Endothelial cell of umbilical vein (primary cell): Measurements from ENCODE around the gene MDP1. TPM values are rescaled to one million over a fixed set of nuclear protein-coding genes. Genes with fewer than 3 reads are reported as not detected.

Source experiments
- BruUV-seq: library from RNA; stranded (reverse); fragments of 400-500 nt; replicated peaks from 2 replicates; lab custom pipeline; 2021; lab: Mats Ljungman, UMichigan
- CTCF ChIA-PET: fragments of 300-600, 350-600 bp; sonication (Branson Sonifier 250); formaldehyde crosslinking; loops from one replicate; lab custom pipeline; 2021; ENCODE audit warnings: antibody characterized with exemption, inconsistent platforms; lab: Charles Lee
- POLR2A ChIA-PET: fragments of 300-600, 350-600 bp; sonication (Branson Sonifier 250); formaldehyde crosslinking; loops from one replicate; lab custom pipeline; 2021; ENCODE audit warnings: antibody characterized with exemption, inconsistent platforms; lab: Charles Lee
- DNase-seq: peaks from one replicate; pipeline ENCODE4 v3.0.0-alpha.2; 2011; ENCODE audit warnings: low read depth, low spot score
- FAIRE-seq: peaks from 2 replicates; lab custom pipeline; 2011; peaks lifted over from hg19 to GRCh38; lab: Jason Lieb, UNC
- H2AFZ ChIP-seq: 2 replicates; pipeline ENCODE4 v1.6.0; 2012; ENCODE audit warnings: low read depth, low read length, control low read depth, inconsistent platforms
- H3K27ac ChIP-seq: 2 replicates; pipeline ENCODE4 v1.5.1; 2011; ENCODE audit warnings: low read depth, mild to moderate bottlenecking, control low read depth, low read length, moderate library complexity; ENCODE audit not compliant: insufficient read depth
- H3K27me3 ChIP-seq, 2 experiments: 2 replicates each; pipeline versions ENCODE4 v1.6.0 to v1.6.1; 2011; ENCODE audit warnings: low read length in 2 of 2, mixed read lengths in 1 of 2; ENCODE audit not compliant: control insufficient read depth in 2 of 2, insufficient read depth in 2 of 2
- H3K36me3 ChIP-seq, 2 experiments: 2 replicates in 1 of 2; 3 replicates in 1 of 2; pipeline ENCODE4 v1.5.1; 2011; ENCODE audit warnings: low read length in 2 of 2, mild to moderate bottlenecking in 1 of 2, moderate library complexity in 1 of 2; ENCODE audit not compliant: control insufficient read depth in 2 of 2, insufficient read depth in 2 of 2; ENCODE audit errors: extremely low read depth in 1 of 2
- H3K4me1 ChIP-seq: 3 replicates; pipeline ENCODE4 v1.5.1; 2011; ENCODE audit warnings: mild to moderate bottlenecking, low read length; ENCODE audit not compliant: control insufficient read depth, insufficient read depth; ENCODE audit errors: extremely low read depth
- H3K4me2 ChIP-seq: 2 replicates; pipeline ENCODE4 v1.6.1; 2011; ENCODE audit warnings: low read length, control low read depth, mixed read lengths; ENCODE audit not compliant: insufficient read depth
- H3K4me3 ChIP-seq, 3 experiments: fragments of 200-600 bp in 1 of 3; sonication (generic), shearing (Covaris generic) in 1 of 3; replicated peaks in 1 of 3; 2 replicates each; pipeline ENCODE4 v1.5.1; 2011 to 2016; ENCODE audit warnings: control low read depth in 3 of 3, low read length in 3 of 3, mild to moderate bottlenecking in 2 of 3, inconsistent platforms in 1 of 3, low read depth in 1 of 3, moderate library complexity in 1 of 3; ENCODE audit not compliant: insufficient read depth in 1 of 3
- H3K79me2 ChIP-seq: 2 replicates; pipeline ENCODE4 v1.6.0; 2012; ENCODE audit warnings: low read length, inconsistent platforms; ENCODE audit not compliant: control insufficient read depth, insufficient read depth
- H3K9ac ChIP-seq: replicated peaks from 2 replicates; pipeline ENCODE3; 2011; ENCODE audit warnings: low read length, control low read depth; ENCODE audit not compliant: insufficient read depth; ENCODE audit errors: extremely low read depth
- H3K9me1 ChIP-seq: replicated peaks from 3 replicates; pipeline ENCODE4 v1.6.0; 2011; ENCODE audit warnings: mild to moderate bottlenecking, low read length; ENCODE audit not compliant: control insufficient read depth, insufficient read depth; ENCODE audit errors: extremely low read depth
- H3K9me3 ChIP-seq: replicated peaks from 2 replicates; pipeline ENCODE4 v1.5.1; 2012; ENCODE audit warnings: low read length, inconsistent platforms; ENCODE audit not compliant: control insufficient read depth, insufficient read depth
- H4K20me1 ChIP-seq: replicated peaks from 2 replicates; pipeline ENCODE3; 2011; ENCODE audit warnings: mild to moderate bottlenecking, low read length; ENCODE audit not compliant: control insufficient read depth, insufficient read depth; ENCODE audit errors: extremely low read depth
- EZH2 ChIP-seq: IDR thresholded peaks from 2 replicates; pipeline ENCODE4 v1.6.1; 2012; ENCODE audit warnings: borderline replicate concordance, low read depth, mild to moderate bottlenecking, moderate library complexity, low read length, inconsistent platforms; ENCODE audit not compliant: severe bottlenecking
- FOS ChIP-seq: IDR thresholded peaks from 2 replicates; pipeline ENCODE4 v1.6.1; 2011; ENCODE audit warnings: mild to moderate bottlenecking, low read length, moderate library complexity, borderline replicate concordance; ENCODE audit not compliant: insufficient read depth
- GATA2 ChIP-seq: IDR thresholded peaks from 2 replicates; pipeline ENCODE4 v1.7.0; 2011; ENCODE audit warnings: low read depth, mild to moderate bottlenecking, moderate library complexity, mixed read lengths, low read length; ENCODE audit not compliant: insufficient read length, insufficient read depth
- JUN ChIP-seq: IDR thresholded peaks from 2 replicates; pipeline ENCODE4 v1.6.1; 2011; ENCODE audit warnings: borderline replicate concordance, low read depth; ENCODE audit not compliant: insufficient read length, insufficient read depth
- MYC ChIP-seq: IDR thresholded peaks from one replicate; pipeline ENCODE4 v1.6.1; 2011; ENCODE audit warnings: mild to moderate bottlenecking, low read depth, low read length
- POLR2A ChIP-seq: IDR thresholded peaks from 2 replicates; pipeline ENCODE4 v1.6.1; 2012; ENCODE audit warnings: low read depth, mild to moderate bottlenecking, control low read depth, low read length
- POLR2AphosphoS5 ChIP-seq: IDR thresholded peaks from 2 replicates; pipeline ENCODE4 v1.6.1; 2012; ENCODE audit warnings: low read depth, mild to moderate bottlenecking, control low read depth, low read length, moderate library complexity; ENCODE audit not compliant: insufficient read depth
- dilution Hi-C: fragments of 300-500 bp; cut with MboI; formaldehyde crosslinking; loops from one replicate; pipeline ENCODE4 v1.15.0; 2019; ENCODE audit warnings: low sequenced_read_pairs; ENCODE audit not compliant: extremely low pct_ligation_motif_present
- intact Hi-C: fragments of 100-400 bp; cut with micrococcal nuclease; formaldehyde crosslinking; loops from one replicate; pipeline ENCODE4 v1.10.0; 2022
- polyA plus RNA-seq, 4 experiments: library from polyadenylated mRNA; depleted of rRNA in 3 of 4; stranded (reverse) in 3 of 4; unstranded in 1 of 4; fragments of >200 nt; gene quantifications; 2 replicates each; pipeline versions ENCODE4 v1.2.1 to v1.2.3, GENCODE V29; 2011 to 2012; ENCODE audit warnings: missing spikeins in 1 of 4
- total RNA-seq: library from RNA; stranded (reverse); gene quantifications from 2 replicates; pipeline ENCODE4 v1.2.3, GENCODE V29; 2021
- TF ChIP-seq, protein P1 (sequence below), 2 donors: IDR thresholded peaks; 1 replicate in 1 of 2; 2 replicates in 1 of 2; pipeline ENCODE4 v1.5.1; 2011; ENCODE audit warnings: low read length in 2 of 2, mild to moderate bottlenecking in 2 of 2, moderate library complexity in 2 of 2, control low read depth in 1 of 2, inconsistent platforms in 1 of 2, low read depth in 1 of 2; ENCODE audit not compliant: insufficient read depth in 1 of 2; ENCODE audit errors: extremely low read depth in 1 of 2
- TF ChIP-seq, protein P2 (sequence below): IDR thresholded peaks from 2 replicates; pipeline ENCODE4 v1.6.1; 2011; ENCODE audit not compliant: insufficient read depth, insufficient read length

The MDP1 gene
- total and polyA plus RNA-seq, 2 donors (not counting 3 experiments of a cell fraction or from before 2014, with no cell fraction given) = 8.1 to 22.7 TPM

DNA sequence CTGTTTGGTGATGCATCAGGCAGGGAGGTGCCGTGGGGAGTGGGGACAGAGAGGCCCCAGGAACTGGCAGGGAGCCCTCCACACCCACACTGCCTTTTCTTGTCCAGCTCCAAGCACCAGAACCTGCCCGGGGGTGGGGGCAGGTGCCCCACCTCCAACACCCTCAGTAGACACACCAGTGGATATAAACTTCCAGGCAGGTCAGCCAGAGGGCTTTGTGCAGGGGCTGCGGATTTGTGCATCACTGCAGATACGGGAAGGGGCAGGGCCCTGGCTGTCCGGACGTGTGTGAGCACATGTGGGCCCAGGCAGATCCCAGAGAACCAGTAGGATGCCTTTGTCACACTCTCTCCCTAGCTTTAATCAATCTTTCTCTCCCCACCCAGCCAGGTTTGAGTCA, 48.4 kb upstream of the MDP1 start:
- Histone ChIP-seq H3K9me1 (no peaks in the 10 kb centered on the region), H4K20me1 (no peaks in the 10 kb centered on the region), H3K79me2 (no peaks in the 10 kb centered on the region), H3K9ac (no peak overlapping the region), H3K36me3 (peaks cover 2 to 18% of the 10 kb centered on the region in 2 experiments), H3K27ac (no peak overlapping the region), H3K4me1 (no peaks in the 10 kb centered on the region), H3K4me2 (no peak overlapping the region), H3K4me3 (no peak overlapping the region), H2AFZ (no peak overlapping the region), H3K9me3 (no peaks in the 10 kb centered on the region), H3K27me3 (no peaks in the 10 kb centered on the region)
- TF ChIP-seq POLR2A = no peak
- TF ChIP-seq POLR2AphosphoS5 = no peak
- TF ChIP-seq FOS = no peak
- TF ChIP-seq, protein P1, sequence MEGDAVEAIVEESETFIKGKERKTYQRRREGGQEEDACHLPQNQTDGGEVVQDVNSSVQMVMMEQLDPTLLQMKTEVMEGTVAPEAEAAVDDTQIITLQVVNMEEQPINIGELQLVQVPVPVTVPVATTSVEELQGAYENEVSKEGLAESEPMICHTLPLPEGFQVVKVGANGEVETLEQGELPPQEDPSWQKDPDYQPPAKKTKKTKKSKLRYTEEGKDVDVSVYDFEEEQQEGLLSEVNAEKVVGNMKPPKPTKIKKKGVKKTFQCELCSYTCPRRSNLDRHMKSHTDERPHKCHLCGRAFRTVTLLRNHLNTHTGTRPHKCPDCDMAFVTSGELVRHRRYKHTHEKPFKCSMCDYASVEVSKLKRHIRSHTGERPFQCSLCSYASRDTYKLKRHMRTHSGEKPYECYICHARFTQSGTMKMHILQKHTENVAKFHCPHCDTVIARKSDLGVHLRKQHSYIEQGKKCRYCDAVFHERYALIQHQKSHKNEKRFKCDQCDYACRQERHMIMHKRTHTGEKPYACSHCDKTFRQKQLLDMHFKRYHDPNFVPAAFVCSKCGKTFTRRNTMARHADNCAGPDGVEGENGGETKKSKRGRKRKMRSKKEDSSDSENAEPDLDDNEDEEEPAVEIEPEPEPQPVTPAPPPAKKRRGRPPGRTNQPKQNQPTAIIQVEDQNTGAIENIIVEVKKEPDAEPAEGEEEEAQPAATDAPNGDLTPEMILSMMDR (IDR thresholded peaks at IDR 0.05; ENCODE audit: extremely low read depth in 1 of 2, insufficient read depth in 1 of 2, low read depth in 1 of 2, low read length in 2 of 2) = no peak
- TF ChIP-seq MYC = no peak
- no peak for TF ChIP-seq EZH2
- BruUV-seq = no TSS peak
- POLR2A ChIA-PET = no interaction called here
- intact Hi-C loops = no loop called here
- FAIRE-seq (no peak), DNase-seq (no peak)
- dilution Hi-C loops = no loop called here
- CTCF ChIA-PET = interaction anchor here (0.7 to 1.7 kb wide), 2 partner anchors 32 to 49 kb away, joined by 4 read pairs; partner anchors contain the start of gene MDP1

DNA sequence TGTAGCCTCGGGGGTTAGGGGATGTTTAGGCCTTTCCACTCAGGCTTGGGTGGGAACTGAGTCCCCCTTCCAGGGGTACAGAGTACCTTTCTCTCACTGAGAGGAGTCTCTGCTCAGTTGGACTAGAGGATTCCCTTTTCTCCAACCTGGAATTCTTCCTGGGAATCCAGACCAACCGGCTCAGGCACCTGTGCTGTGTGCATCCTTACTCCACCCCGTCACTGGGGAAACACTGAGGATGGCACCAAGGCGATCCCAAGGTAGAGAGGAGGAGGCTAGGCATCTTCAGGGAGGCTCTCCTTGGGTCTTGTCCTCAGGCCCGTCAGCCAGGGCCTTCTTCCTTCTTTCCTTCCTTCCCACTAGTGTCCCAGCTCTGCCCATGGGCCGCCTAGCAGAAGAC, 48.0 kb upstream of the MDP1 start:
- intact Hi-C loops (no loop called here), dilution Hi-C loops (no loop called here)
- POLR2A ChIA-PET = no interaction called here
- Histone ChIP-seq H4K20me1 (no peaks in the 10 kb centered on the region), H3K9me1 (no peaks in the 10 kb centered on the region), H3K4me3 (no peak overlapping the region), H3K36me3 (peaks cover 0 to 15% of the 10 kb centered on the region in 2 experiments), H3K4me2 (no peak overlapping the region), H2AFZ (no peak overlapping the region), H3K27ac (no peak overlapping the region), H3K9ac (no peak overlapping the region), H3K4me1 (no peaks in the 10 kb centered on the region), H3K27me3 (no peaks in the 10 kb centered on the region), H3K9me3 (no peaks in the 10 kb centered on the region), H3K79me2 (no peaks in the 10 kb centered on the region)
- CTCF ChIA-PET = interaction anchor here (1.7 kb wide), 1 partner anchor 33 kb away, joined by 4 read pairs; no protein-coding TSS in a partner anchor
- no TSS peak for BruUV-seq
- FAIRE-seq (no peak), DNase-seq (no peak)
- TF ChIP-seq MYC (no peak), FOS (no peak), POLR2A (no peak), JUN (no peak), EZH2 (no peak), GATA2 (no peak), POLR2AphosphoS5 (no peak)
- TF ChIP-seq, protein P1 (IDR thresholded peaks at IDR 0.05; ENCODE audit: extremely low read depth in 1 of 2, insufficient read depth in 1 of 2, low read depth in 1 of 2, low read length in 2 of 2) = no peak
- TF ChIP-seq, protein P2, sequence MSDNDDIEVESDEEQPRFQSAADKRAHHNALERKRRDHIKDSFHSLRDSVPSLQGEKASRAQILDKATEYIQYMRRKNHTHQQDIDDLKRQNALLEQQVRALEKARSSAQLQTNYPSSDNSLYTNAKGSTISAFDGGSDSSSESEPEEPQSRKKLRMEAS = no peak
